H9 (cell line): ENCODE measurements around the gene SOCS3. TPM values are rescaled to one million over a fixed set of nuclear protein-coding genes. Genes with fewer than 3 reads are reported as not detected.

Experiments
- DNase-seq: peaks from one replicate; pipeline ENCODE4 v3.0.0-alpha.2; 2017
- H2AFZ ChIP-seq: one replicate; pipeline ENCODE4 v1.6.1; 2013; ENCODE audit warnings: mild to moderate bottlenecking, low read length, control low read depth, moderate library complexity
- H2AK5ac ChIP-seq: 2 replicates; pipeline ENCODE4 v1.6.1; 2013; ENCODE audit warnings: low read length, control low read depth, mixed read lengths; ENCODE audit not compliant: insufficient read length
- H2BK120ac ChIP-seq: one replicate; pipeline ENCODE4 v1.6.1; 2013; ENCODE audit warnings: low read depth, mild to moderate bottlenecking, low read length, control low read depth, inconsistent platforms; ENCODE audit not compliant: poor library complexity, severe bottlenecking
- H2BK12ac ChIP-seq: 2 replicates; pipeline ENCODE4 v1.6.1; 2013; ENCODE audit warnings: low read length, control low read depth, mixed read lengths, low read depth; ENCODE audit not compliant: insufficient read length
- H2BK15ac ChIP-seq: 2 replicates; pipeline ENCODE4 v1.6.1; 2013; ENCODE audit warnings: low read depth, low read length, control low read depth
- H2BK20ac ChIP-seq: one replicate; pipeline ENCODE4 v1.6.1; 2013; ENCODE audit warnings: low read depth, mild to moderate bottlenecking, low read length, control low read depth, inconsistent platforms; ENCODE audit not compliant: poor library complexity, severe bottlenecking
- H2BK5ac ChIP-seq: 2 replicates; pipeline ENCODE4 v1.6.1; 2013; ENCODE audit warnings: low read length, control low read depth, mixed read lengths; ENCODE audit not compliant: insufficient read length
- H3K14ac ChIP-seq: 2 replicates; pipeline ENCODE4 v1.6.1; 2013; ENCODE audit warnings: low read length, control low read depth; ENCODE audit not compliant: insufficient read depth
- H3K18ac ChIP-seq: 2 replicates; pipeline ENCODE4 v1.6.1; 2013; ENCODE audit warnings: low read depth, mild to moderate bottlenecking, mixed read lengths, low read length, control low read depth; ENCODE audit not compliant: insufficient read length
- H3K23ac ChIP-seq: 2 replicates; pipeline ENCODE4 v1.6.1; 2013; ENCODE audit warnings: low read length, control low read depth, mixed read lengths, low read depth; ENCODE audit not compliant: insufficient read length
- H3K23me2 ChIP-seq: 2 replicates; pipeline ENCODE4 v1.6.1; 2013; ENCODE audit warnings: low read depth, mild to moderate bottlenecking, mixed read lengths, low read length, control low read depth; ENCODE audit not compliant: insufficient read length, poor library complexity, severe bottlenecking
- H3K27ac ChIP-seq: 2 replicates; pipeline ENCODE4 v1.5.1; 2013; ENCODE audit warnings: low read length, control low read depth, mixed read lengths, low read depth; ENCODE audit not compliant: insufficient read length
- H3K27me3 ChIP-seq: 2 replicates; pipeline ENCODE4 v1.6.1; 2013; ENCODE audit warnings: low read length, control low read depth, inconsistent platforms; ENCODE audit not compliant: insufficient read depth
- H3K4ac ChIP-seq: 2 replicates; pipeline ENCODE4 v1.6.1; 2013; ENCODE audit warnings: low read depth, mild to moderate bottlenecking, control low read depth, inconsistent platforms, low read length, moderate library complexity
- H3K4me1 ChIP-seq: 2 replicates; pipeline ENCODE4 v1.6.1; 2013; ENCODE audit warnings: low read length, control low read depth, inconsistent platforms; ENCODE audit not compliant: insufficient read depth
- H3K4me2 ChIP-seq: 2 replicates; pipeline ENCODE4 v1.6.1; 2013; ENCODE audit warnings: low read length, control low read depth, mixed read lengths; ENCODE audit not compliant: insufficient read length, insufficient read depth
- H3K56ac ChIP-seq: 2 replicates; pipeline ENCODE4 v1.6.1; 2013; ENCODE audit warnings: low read depth, mild to moderate bottlenecking, mixed read lengths, low read length, control low read depth; ENCODE audit not compliant: insufficient read length
- H3K79me1 ChIP-seq: 2 replicates; pipeline ENCODE4 v1.6.1; 2013; ENCODE audit warnings: low read depth, mild to moderate bottlenecking, moderate library complexity, low read length, control low read depth, inconsistent platforms; ENCODE audit not compliant: insufficient read depth, poor library complexity, severe bottlenecking
- H3K79me2 ChIP-seq: 2 replicates; pipeline ENCODE4 v1.6.1; 2013; ENCODE audit warnings: low read length, control low read depth, inconsistent platforms; ENCODE audit not compliant: insufficient read depth
- H3K9ac ChIP-seq: 2 replicates; pipeline ENCODE4 v1.6.1; 2013; ENCODE audit warnings: low read length, control low read depth, mixed read lengths; ENCODE audit not compliant: insufficient read length; ENCODE audit errors: extremely low read depth
- H3K9me3 ChIP-seq: one replicate; pipeline ENCODE4 v1.6.1; 2013; ENCODE audit warnings: low read depth, low read length, inconsistent platforms; ENCODE audit not compliant: control insufficient read depth
- H3T11ph ChIP-seq: one replicate; pipeline ENCODE4 v1.6.1; 2013; ENCODE audit warnings: mild to moderate bottlenecking, low read length, control low read depth, inconsistent platforms
- H4K20me1 ChIP-seq: one replicate; pipeline ENCODE4 v1.6.1; 2013; ENCODE audit not compliant: control insufficient read depth, insufficient read length, insufficient read depth
- H4K5ac ChIP-seq: 2 replicates; pipeline ENCODE4 v1.6.1; 2013; ENCODE audit warnings: low read depth, mild to moderate bottlenecking, mixed read lengths, low read length, control low read depth; ENCODE audit not compliant: insufficient read length
- H4K8ac ChIP-seq: replicated peaks from 2 replicates; pipeline ENCODE4 v1.6.1; 2013; ENCODE audit warnings: low read length, control low read depth, mixed read lengths, low read depth; ENCODE audit not compliant: insufficient read length
- H4K91ac ChIP-seq: 2 replicates; pipeline ENCODE4 v1.6.1; 2013; ENCODE audit warnings: low read depth, mild to moderate bottlenecking, moderate library complexity, mixed read lengths, low read length, control low read depth; ENCODE audit not compliant: insufficient read length
- H3K27ac Mint-ChIP-seq, 3 experiments: 2 replicates in 2 of 3; 3 replicates in 1 of 3; pipeline ENCODE4 v1.8.0; 2020 to 2021; ENCODE audit warnings: mixed read lengths in 3 of 3, mild to moderate bottlenecking in 1 of 3, moderate library complexity in 1 of 3
- H3K27me3 Mint-ChIP-seq: 2 replicates; pipeline ENCODE4 v1.8.0; 2021; ENCODE audit warnings: low read depth, mild to moderate bottlenecking, moderate library complexity, mixed read lengths
- H3K36me3 Mint-ChIP-seq, 3 experiments: 2 replicates in 2 of 3; 3 replicates in 1 of 3; pipeline ENCODE4 v1.8.0; 2020 to 2021; ENCODE audit warnings: low read depth in 3 of 3, mixed read lengths in 3 of 3; ENCODE audit not compliant: insufficient read depth in 1 of 3
- H3K4me1 Mint-ChIP-seq, 2 experiments: 2 replicates each; pipeline ENCODE4 v1.8.0; 2020; ENCODE audit warnings: mixed read lengths in 2 of 2
- H3K4me3 Mint-ChIP-seq, 2 experiments: 2 replicates in 1 of 2; 3 replicates in 1 of 2; pipeline ENCODE4 v1.8.0; 2020 to 2021; ENCODE audit warnings: mild to moderate bottlenecking in 2 of 2, mixed read lengths in 2 of 2, moderate library complexity in 1 of 2
- H3K9me3 Mint-ChIP-seq, 2 experiments: 2 replicates in 1 of 2; 3 replicates in 1 of 2; pipeline ENCODE4 v1.8.0; 2020; ENCODE audit warnings: mild to moderate bottlenecking in 2 of 2, mixed read lengths in 2 of 2, moderate library complexity in 1 of 2
- CTCF ChIP-seq: fragments of 200-600 bp; sonication (generic); conservative IDR thresholded peaks from 3 replicates; pipeline ENCODE4 v1.8.0; 2021; ENCODE audit warnings: antibody characterized with exemption, mild to moderate bottlenecking
- WGBS: extraction: QIAGEN DNeasy Blood & Tissue Kit; methylation state at CpG from one replicate; pipeline ENCODE4 v1.1.7; 2013; ENCODE audit warnings: missing lambda C conversion rate, low lambda C conversion rate, mixed read lengths; ENCODE audit not compliant: insufficient read length; ENCODE audit errors: extremely low coverage; 5-methylcytosine and 5-hydroxymethylcytosine counted together
- total RNA-seq: library from RNA; stranded (reverse); gene quantifications from 2 replicates; pipeline ENCODE4 v1.2.1, GENCODE V29; 2021

Gene SOCS3
- total RNA-seq, 1 experiment from 2014 or later: 9.5 TPM

GRCh38 chr17:78403822-78404221 lies 43.9 kb upstream of the SOCS3 start:
- H3K36me3 Mint-ChIP-seq: peaks cover 53 to 80% (median 70%) of the 10 kb centered on the region in 3 experiments; a peak in 6 of 7 replicates
- no peak overlapping the region for H3K4me2 ChIP-seq

More at GRCh38 chr17:78403822-78404221, 43.9 kb upstream of the SOCS3 start:
- H3K56ac ChIP-seq: no peak overlapping the region
- H3K4ac ChIP-seq: no peak overlapping the region
- H3K9ac ChIP-seq: no peak overlapping the region
- no peak overlapping the region for H3K27ac Mint-ChIP-seq
- H2BK15ac ChIP-seq: no peak overlapping the region
- H3K18ac ChIP-seq: no peak overlapping the region
- no peaks in the 10 kb centered on the region for H3K27me3 Mint-ChIP-seq
- H3K79me1 ChIP-seq: peaks cover 5% of the 10 kb centered on the region
- H3K79me2 ChIP-seq: peaks cover 6% of the 10 kb centered on the region; the same call in 1 of the 2 replicates
- TF ChIP-seq CTCF: no peak
- H2BK20ac ChIP-seq: no peak overlapping the region
- no peak overlapping the region for H3K4me3 Mint-ChIP-seq
- no peak overlapping the region for H3K27ac ChIP-seq
- H3K4me1 ChIP-seq: no peaks in the 10 kb centered on the region
- H4K8ac ChIP-seq: no peak overlapping the region
- H2BK12ac ChIP-seq: no peak overlapping the region
- no peak overlapping the region for H4K5ac ChIP-seq
- H3K14ac ChIP-seq: no peak overlapping the region
- no peak for DNase-seq
- H2AFZ ChIP-seq: no peak overlapping the region
- H3K9me3 ChIP-seq: no peaks in the 10 kb centered on the region
- no peak overlapping the region for H3T11ph ChIP-seq
- H2BK5ac ChIP-seq: no peak overlapping the region
- H3K27me3 ChIP-seq: no peaks in the 10 kb centered on the region
- no peak overlapping the region for H3K23ac ChIP-seq
- H4K91ac ChIP-seq: no peak overlapping the region
- H2AK5ac ChIP-seq: no peak overlapping the region
- H3K9me3 Mint-ChIP-seq: no peaks in the 10 kb centered on the region
- peaks cover 14 to 24% of the 10 kb centered on the region in 2 experiments for H3K4me1 Mint-ChIP-seq
- H3K23me2 ChIP-seq: no peaks in the 10 kb centered on the region
- no CpG with 5 or more reads among the region's 14 CpGs for WGBS
- peaks cover 5% of the 10 kb centered on the region for H4K20me1 ChIP-seq
- H2BK120ac ChIP-seq: no peak overlapping the region
